ENCODE results near the gene ATP5PF.

GRCh38 chr21:25734904-25735645, at the start of gene ATP5PF, which contains the start of gene GABPA:
- no peak for TF ChIP-seq ZNF362 (tag by site-specific recombination; IDR thresholded peaks at IDR 0.05)
- no peak for TF ChIP-seq ZNF280C (tag by site-specific recombination; IDR thresholded peaks at IDR 0.05)
- TF ChIP-seq ZNF623 (tag by site-specific recombination; IDR thresholded peaks at IDR 0.05): no peak
- peak; percentile 65 for TF ChIP-seq CTCF (tag by site-specific recombination; IDR thresholded peaks at IDR 0.05)
- no peak for TF ChIP-seq ZNF311 (tag by site-specific recombination; IDR thresholded peaks at IDR 0.05; ENCODE audit: borderline replicate concordance)
